ENCODE results near the gene DPH5. TPM values are rescaled to one million over a fixed set of nuclear protein-coding genes. Genes with fewer than 3 reads are reported as not detected.
A peak's percentile ranks its signal among the peaks of the same experiment; 100 is the strongest.

DPH5 gene
- total RNA-seq, 4 donors from 2014 or later: 12.5 to 18.1 (median 15.1) TPM

- Histone ChIP-seq H3K4me3 (peak overlapping the region; percentile 69 to 84 (median 72)), H3K27ac (replicated peaks in 1 of 4) (peak overlapping the region; percentile 80 to 88 (median 86)), H3K4me1 (peaks cover 13 to 27% (median 22%) of the 10 kb centered on the region in 4 donors), H3K36me3 (peaks cover 0 to 15% (median 0%) of the 10 kb centered on the region in 4 donors), H3K27me3 (no peaks in the 10 kb centered on the region), H3K9me3 (no peaks in the 10 kb centered on the region)
- intact Hi-C loops (cut with DNase I): loop anchor here (5.0 kb wide), 1 partner anchor 212 kb away; the partner anchor contains the start of gene S1PR1
- WGBS: 2% methylated on average over 9 of the region's 9 CpGs
- TF ChIP-seq POLR2AphosphoS5 (IDR thresholded peaks at IDR 0.05) (no peak), EP300 (IDR thresholded peaks at IDR 0.05) (no peak), CTCF (IDR thresholded peaks at IDR 0.05) (no peak), POLR2A (IDR thresholded peaks at IDR 0.05; ENCODE audit: low read depth) (no peak)
- no peak for DNase-seq (ENCODE audit: extremely low spot score)
Measured at GRCh38 chr1:101025283-101025656, 314 bp downstream of the DPH5 start.

- Histone ChIP-seq H3K36me3 (peaks cover 0 to 20% (median 0%) of the 10 kb centered on the region in 4 donors), H3K9me3 (no peaks in the 10 kb centered on the region), H3K27me3 (no peaks in the 10 kb centered on the region), H3K4me1 (peaks cover 13 to 22% (median 22%) of the 10 kb centered on the region in 4 donors), H3K4me3 (no peak overlapping the region), H3K27ac (replicated peaks in 1 of 4) (no peak overlapping the region)
- no peak for DNase-seq (ENCODE audit: extremely low spot score)
- TF ChIP-seq POLR2AphosphoS5 (IDR thresholded peaks at IDR 0.05) (no peak), EP300 (IDR thresholded peaks at IDR 0.05) (no peak), POLR2A (IDR thresholded peaks at IDR 0.05; ENCODE audit: low read depth) (no peak)
- 78% methylated on average over 3 of the region's 3 CpGs for WGBS
- intact Hi-C loops (cut with DNase I): no loop called here
Measured at GRCh38 chr1:101022294-101022693, 3.3 kb downstream of the DPH5 start.

- no peak overlapping the region for H3K27ac ChIP-seq (replicated peaks in 1 of 4)
- 94% methylated on average over 1 of the region's 1 CpG for WGBS
- intact Hi-C loops (cut with DNase I): no loop called here
- H3K9me3 ChIP-seq: no peaks in the 10 kb centered on the region
- TF ChIP-seq POLR2AphosphoS5 (IDR thresholded peaks at IDR 0.05) (no peak), EP300 (IDR thresholded peaks at IDR 0.05) (no peak), POLR2A (IDR thresholded peaks at IDR 0.05; ENCODE audit: low read depth) (no peak), CTCF (IDR thresholded peaks at IDR 0.05) (no peak)
- H3K27me3 ChIP-seq: no peaks in the 10 kb centered on the region
- peaks cover 0 to 30% (median 10%) of the 10 kb centered on the region in 4 donors for H3K36me3 ChIP-seq
- H3K4me3 ChIP-seq: no peak overlapping the region
- no peaks in the 10 kb centered on the region for H3K4me1 ChIP-seq
- no peak for DNase-seq (ENCODE audit: extremely low spot score)
Measured at GRCh38 chr1:101017448-101017847, 8.1 kb downstream of the DPH5 start.

GRCh38 chr1:101013776-101014175 is 11.8 kb downstream of the DPH5 start:
- 91% methylated on average over 1 of the region's 1 CpG for WGBS
- no peak overlapping the region for H3K4me3 ChIP-seq
- no peaks in the 10 kb centered on the region for H3K4me1 ChIP-seq
- no peak for DNase-seq (ENCODE audit: extremely low spot score)
- H3K27me3 ChIP-seq: no peaks in the 10 kb centered on the region
- H3K36me3 ChIP-seq: peaks cover 0 to 28% (median 13%) of the 10 kb centered on the region in 4 donors
- intact Hi-C loops (cut with DNase I): no loop called here
- H3K9me3 ChIP-seq: no peaks in the 10 kb centered on the region
- TF ChIP-seq POLR2A (IDR thresholded peaks at IDR 0.05; ENCODE audit: low read depth) (no peak), CTCF (IDR thresholded peaks at IDR 0.05) (no peak), POLR2AphosphoS5 (IDR thresholded peaks at IDR 0.05) (no peak), EP300 (IDR thresholded peaks at IDR 0.05) (no peak)
- no peak overlapping the region for H3K27ac ChIP-seq (replicated peaks in 1 of 4)

- intact Hi-C loops (cut with DNase I): no loop called here
- Histone ChIP-seq H3K27ac (replicated peaks in 1 of 4) (no peak overlapping the region), H3K9me3 (no peaks in the 10 kb centered on the region), H3K27me3 (no peaks in the 10 kb centered on the region), H3K36me3 (peaks cover 0 to 16% (median 7%) of the 10 kb centered on the region in 4 donors), H3K4me1 (peaks cover 1 to 23% (median 21%) of the 10 kb centered on the region in 4 donors), H3K4me3 (no peak overlapping the region)
- DNase-seq (ENCODE audit: extremely low spot score): no peak
- TF ChIP-seq CTCF (IDR thresholded peaks at IDR 0.05): no peak
- TF ChIP-seq POLR2AphosphoS5 (IDR thresholded peaks at IDR 0.05): no peak
- no peak for TF ChIP-seq EP300 (IDR thresholded peaks at IDR 0.05)
- TF ChIP-seq POLR2A (IDR thresholded peaks at IDR 0.05; ENCODE audit: low read depth): no peak
- 97% methylated on average over 3 of the region's 3 CpGs for WGBS
Measured at GRCh38 chr1:101008229-101008834, 17.3 kb downstream of the DPH5 start.

All from esophagus muscularis mucosa (tissue), 4 donors.